ENCODE data around the gene SLC35A3. TPM values are rescaled to one million over a fixed set of nuclear protein-coding genes. Genes with fewer than 3 reads are reported as not detected.

The SLC35A3 gene
- total RNA-seq = 12.0 and 12.6 TPM in 2 replicates
- long read RNA-seq, full-length matches to known transcripts = 7 of 7 reads
- long read RNA-seq, partial matches to known transcripts = 0 of 7 reads
- long read RNA-seq, other reads (novel, unspliced or antisense) = 0 of 7 reads

DNA sequence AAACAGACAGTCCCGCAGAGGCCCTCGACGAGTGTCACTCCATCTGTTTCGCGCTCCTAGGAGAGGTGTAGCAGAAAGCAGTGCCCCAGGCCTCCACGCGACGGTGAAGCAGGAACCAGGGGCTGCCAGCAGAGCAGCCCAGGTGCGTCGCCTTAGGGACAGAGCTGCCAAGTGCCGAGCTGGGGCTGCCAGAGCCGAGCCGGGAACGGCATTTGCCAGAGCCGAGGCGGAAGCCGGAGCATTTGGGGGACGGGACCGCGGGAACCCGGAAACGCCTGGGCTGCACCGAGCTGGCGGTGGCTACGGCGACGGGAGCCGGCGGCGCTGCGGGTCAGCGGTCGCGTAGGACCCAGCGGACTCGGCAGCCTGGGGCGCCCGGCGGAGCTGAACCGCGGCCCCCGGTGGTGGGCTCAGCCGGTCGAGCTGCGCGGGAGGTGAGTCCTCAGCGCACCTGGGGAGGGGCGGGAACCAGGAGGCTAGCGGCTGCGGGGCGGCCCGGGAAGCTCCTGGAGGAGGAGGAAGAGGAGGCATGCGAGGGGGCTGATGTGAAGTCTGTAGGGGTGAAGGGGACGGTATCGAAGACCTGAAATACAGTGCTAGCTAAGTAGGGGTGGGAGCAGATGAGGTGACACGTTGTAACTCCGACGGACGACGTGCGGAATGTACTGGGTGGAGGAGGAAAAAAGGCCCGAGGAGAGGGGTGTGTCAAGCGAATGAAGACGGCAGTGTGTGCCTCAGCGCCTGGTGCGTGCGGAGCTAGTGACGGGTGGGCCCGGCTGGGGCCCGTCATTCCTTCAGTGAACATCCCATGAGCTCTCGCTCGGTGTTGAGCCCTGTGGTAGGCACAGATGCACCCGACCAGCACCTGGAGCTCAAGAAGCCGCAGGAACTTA is at the start of gene SLC35A3:
Gene SLC35A3 (plus strand): TSS at position 268 of the 893 bp plus-strand sequence. CDS start 23,559 bp downstream, outside the sequence.
- H3K27me3 Mint-ChIP-seq (ENCODE audit: low read depth) = no peaks in the 10 kb centered on the region
- peak; percentile 76 for DNase-seq (ENCODE audit: low read depth, low spot score)
- no peaks in the 10 kb centered on the region for H3K9me3 Mint-ChIP-seq
- H3K4me1 Mint-ChIP-seq = peaks cover 18% of the 10 kb centered on the region
- H3K27ac Mint-ChIP-seq (ENCODE audit: unreplicated experiment) = peak within 1 kb of the TSS; percentile 77
- no peaks in the 10 kb centered on the region for H3K36me3 Mint-ChIP-seq (ENCODE audit: low read depth)
- H3K4me3 Mint-ChIP-seq = peak within 1 kb of the TSS; percentile 99
- TF ChIP-seq, protein P1, sequence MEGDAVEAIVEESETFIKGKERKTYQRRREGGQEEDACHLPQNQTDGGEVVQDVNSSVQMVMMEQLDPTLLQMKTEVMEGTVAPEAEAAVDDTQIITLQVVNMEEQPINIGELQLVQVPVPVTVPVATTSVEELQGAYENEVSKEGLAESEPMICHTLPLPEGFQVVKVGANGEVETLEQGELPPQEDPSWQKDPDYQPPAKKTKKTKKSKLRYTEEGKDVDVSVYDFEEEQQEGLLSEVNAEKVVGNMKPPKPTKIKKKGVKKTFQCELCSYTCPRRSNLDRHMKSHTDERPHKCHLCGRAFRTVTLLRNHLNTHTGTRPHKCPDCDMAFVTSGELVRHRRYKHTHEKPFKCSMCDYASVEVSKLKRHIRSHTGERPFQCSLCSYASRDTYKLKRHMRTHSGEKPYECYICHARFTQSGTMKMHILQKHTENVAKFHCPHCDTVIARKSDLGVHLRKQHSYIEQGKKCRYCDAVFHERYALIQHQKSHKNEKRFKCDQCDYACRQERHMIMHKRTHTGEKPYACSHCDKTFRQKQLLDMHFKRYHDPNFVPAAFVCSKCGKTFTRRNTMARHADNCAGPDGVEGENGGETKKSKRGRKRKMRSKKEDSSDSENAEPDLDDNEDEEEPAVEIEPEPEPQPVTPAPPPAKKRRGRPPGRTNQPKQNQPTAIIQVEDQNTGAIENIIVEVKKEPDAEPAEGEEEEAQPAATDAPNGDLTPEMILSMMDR (conservative IDR thresholded peaks at IDR 0.05) = no peak

DNA sequence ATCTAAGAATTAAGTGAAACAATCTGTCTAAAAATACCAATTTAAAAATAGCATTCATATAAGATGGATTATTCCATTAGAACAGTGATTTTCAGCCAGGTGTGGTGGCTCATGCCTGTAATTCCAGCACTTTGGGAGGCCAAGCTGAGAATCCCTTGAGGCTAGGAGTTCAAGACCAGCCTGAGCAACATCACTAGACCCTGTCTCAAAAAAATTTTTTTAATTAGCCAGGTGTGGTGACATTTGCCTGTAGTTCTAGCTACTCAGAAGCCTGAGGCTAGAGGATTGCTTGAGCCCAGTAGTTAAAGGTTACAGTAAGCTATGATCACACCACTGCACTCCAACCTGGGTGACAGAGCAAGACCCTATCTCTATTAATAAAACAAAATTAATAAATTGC is 35.0 kb upstream of the SLC35A3 start:
- Mint-ChIP-seq H3K4me3 (no peak overlapping the region), H3K27ac (ENCODE audit: unreplicated experiment) (no peak overlapping the region), H3K9me3 (no peaks in the 10 kb centered on the region), H3K4me1 (no peaks in the 10 kb centered on the region), H3K36me3 (ENCODE audit: low read depth) (no peaks in the 10 kb centered on the region), H3K27me3 (ENCODE audit: low read depth) (no peaks in the 10 kb centered on the region)
- no peak for DNase-seq (ENCODE audit: low read depth, low spot score)
- TF ChIP-seq, protein P1 (conservative IDR thresholded peaks at IDR 0.05) = no peak

DNA sequence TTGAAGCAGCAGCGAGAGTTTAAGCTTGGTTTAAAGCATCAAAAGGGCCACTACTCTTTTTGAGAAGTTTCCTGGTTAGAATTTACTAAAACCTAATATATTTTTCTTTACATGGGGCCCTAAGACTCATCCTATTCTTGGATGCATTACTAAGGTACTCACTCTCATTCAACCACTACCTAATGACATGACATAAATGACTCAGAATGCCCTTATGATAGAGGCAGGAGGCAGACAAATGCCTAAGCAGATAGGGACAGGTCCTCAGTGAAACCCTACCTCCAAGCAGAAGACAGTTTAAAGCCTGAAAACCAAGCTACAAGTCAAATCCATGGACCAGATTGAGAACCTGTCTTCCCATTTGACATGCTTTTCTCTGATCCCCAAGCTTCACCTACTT is 34.3 kb upstream of the SLC35A3 start:
- no peak overlapping the region for H3K27ac Mint-ChIP-seq (ENCODE audit: unreplicated experiment)
- no peaks in the 10 kb centered on the region for H3K4me1 Mint-ChIP-seq
- DNase-seq (ENCODE audit: low read depth, low spot score) = no peak
- no peaks in the 10 kb centered on the region for H3K9me3 Mint-ChIP-seq
- H3K36me3 Mint-ChIP-seq (ENCODE audit: low read depth) = no peaks in the 10 kb centered on the region
- no peaks in the 10 kb centered on the region for H3K27me3 Mint-ChIP-seq (ENCODE audit: low read depth)
- TF ChIP-seq, protein P1 (conservative IDR thresholded peaks at IDR 0.05) = no peak
- no peak overlapping the region for H3K4me3 Mint-ChIP-seq

DNA sequence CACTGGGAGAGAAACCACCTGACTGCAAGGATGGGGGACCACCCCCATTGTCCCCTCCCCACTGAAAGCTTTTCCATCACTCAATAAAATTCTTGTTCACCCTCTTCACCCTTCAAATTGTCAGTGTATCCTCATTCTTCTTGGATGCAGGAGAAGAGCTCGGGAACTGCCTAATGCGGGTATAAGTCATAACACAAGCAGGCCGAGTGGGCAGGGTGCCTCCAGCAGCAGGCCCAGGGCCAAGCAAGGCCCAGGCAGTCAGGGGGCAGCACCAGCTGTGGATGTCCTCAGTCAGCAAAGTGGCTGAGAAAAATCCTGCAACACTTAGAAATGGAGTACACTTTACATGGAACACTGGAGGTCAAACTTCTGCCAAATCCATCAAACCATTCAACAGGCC is 33.7 kb upstream of the SLC35A3 start:
- H3K9me3 Mint-ChIP-seq = no peaks in the 10 kb centered on the region
- H3K27ac Mint-ChIP-seq (ENCODE audit: unreplicated experiment) = no peak overlapping the region
- H3K4me1 Mint-ChIP-seq = no peaks in the 10 kb centered on the region

DNA sequence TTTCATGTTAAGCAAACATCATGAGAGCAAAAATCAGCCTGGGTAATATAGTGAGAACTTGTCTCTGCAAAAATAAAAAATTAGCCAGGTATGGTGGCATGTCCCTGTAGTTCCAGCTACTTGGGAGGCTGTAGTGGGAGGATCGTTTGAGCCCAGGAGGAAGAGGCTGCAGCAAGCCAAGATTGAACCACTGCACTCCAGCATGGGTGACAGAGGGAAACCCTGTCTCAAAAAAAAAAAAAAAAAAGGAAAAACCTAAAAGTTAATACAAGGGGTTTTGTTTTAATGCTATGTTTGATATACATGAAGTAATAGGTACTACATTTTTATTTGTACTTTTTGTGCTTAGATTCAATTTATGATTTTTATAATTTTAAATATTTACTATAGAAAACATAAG is 27.1 kb upstream of the SLC35A3 start:
- Mint-ChIP-seq H3K9me3 (no peaks in the 10 kb centered on the region), H3K4me1 (no peaks in the 10 kb centered on the region), H3K36me3 (ENCODE audit: low read depth) (no peaks in the 10 kb centered on the region), H3K27me3 (ENCODE audit: low read depth) (no peaks in the 10 kb centered on the region), H3K4me3 (no peak overlapping the region), H3K27ac (ENCODE audit: unreplicated experiment) (no peak overlapping the region)
- no peak for DNase-seq (ENCODE audit: low read depth, low spot score)
- TF ChIP-seq, protein P1 (conservative IDR thresholded peaks at IDR 0.05) = no peak

More for the DNA sequence above, 33.7 kb upstream of the SLC35A3 start:
- H3K27me3 Mint-ChIP-seq (ENCODE audit: low read depth) = no peaks in the 10 kb centered on the region
- no peak for DNase-seq (ENCODE audit: low read depth, low spot score)
- no peak overlapping the region for H3K4me3 Mint-ChIP-seq
- H3K36me3 Mint-ChIP-seq (ENCODE audit: low read depth) = no peaks in the 10 kb centered on the region
- TF ChIP-seq, protein P1 (conservative IDR thresholded peaks at IDR 0.05) = no peak

Data from neural crest cell (in vitro differentiated cells).